ENCODE results near the gene ATP10B. TPM values are rescaled to one million over a fixed set of nuclear protein-coding genes. Genes with fewer than 3 reads are reported as not detected.

The ATP10B gene
- total RNA-seq, 4 donors from 2014 or later: 0.07 to 0.29 TPM; not detected in 2

GRCh38 chr5:160637357-160638090 is 214.5 kb downstream of the ATP10B start:
- no peaks in the 10 kb centered on the region for H3K36me3 ChIP-seq

DNA sequence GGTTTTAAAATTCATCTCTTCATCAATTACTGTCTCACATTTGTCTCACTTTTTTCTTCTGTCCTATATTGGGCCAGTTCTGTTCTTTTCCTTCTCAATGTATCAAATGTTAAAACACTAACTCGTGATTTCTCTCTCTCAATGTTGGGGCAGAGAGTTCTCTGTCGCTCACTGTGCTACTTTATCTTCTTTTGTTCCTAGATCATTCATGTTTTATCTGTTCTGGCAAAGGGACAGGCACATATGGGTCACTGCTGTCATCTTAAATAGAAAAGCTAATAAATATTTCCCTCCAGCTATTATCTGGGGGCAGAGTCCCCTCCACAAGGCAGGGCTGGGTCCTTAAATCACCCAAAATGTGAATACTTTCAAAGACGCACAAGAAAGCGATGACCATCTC is 216.3 kb downstream of the ATP10B start:
- DNase-seq: no peak
- Histone ChIP-seq H3K36me3 (no peaks in the 10 kb centered on the region), H3K27me3 (no peaks in the 10 kb centered on the region), H3K4me3 (no peak overlapping the region), H3K9me3 (no peaks in the 10 kb centered on the region), H3K4me1 (no peaks in the 10 kb centered on the region), H3K27ac (no peak overlapping the region)
- intact Hi-C loops (cut with DNase I; ENCODE audit: low total_unique reads): no loop called here
- TF ChIP-seq POLR2A (IDR thresholded peaks at IDR 0.05) (no peak), CTCF (IDR thresholded peaks at IDR 0.05) (no peak)

More at GRCh38 chr5:160637357-160638090, 214.5 kb downstream of the ATP10B start:
- H3K4me3 ChIP-seq: no peak overlapping the region
- intact Hi-C loops (cut with DNase I; ENCODE audit: low total_unique reads): no loop called here
- no peak for TF ChIP-seq CTCF (IDR thresholded peaks at IDR 0.05)
- TF ChIP-seq POLR2A (IDR thresholded peaks at IDR 0.05): no peak
- H3K27me3 ChIP-seq: no peaks in the 10 kb centered on the region
- no peaks in the 10 kb centered on the region for H3K9me3 ChIP-seq
- no peak overlapping the region for H3K27ac ChIP-seq
- H3K4me1 ChIP-seq: no peaks in the 10 kb centered on the region
- DNase-seq: no peak

GRCh38 chr5:160635046-160635445 is 217.0 kb downstream of the ATP10B start:
- DNase-seq: no peak
- H3K36me3 ChIP-seq: no peaks in the 10 kb centered on the region

DNA sequence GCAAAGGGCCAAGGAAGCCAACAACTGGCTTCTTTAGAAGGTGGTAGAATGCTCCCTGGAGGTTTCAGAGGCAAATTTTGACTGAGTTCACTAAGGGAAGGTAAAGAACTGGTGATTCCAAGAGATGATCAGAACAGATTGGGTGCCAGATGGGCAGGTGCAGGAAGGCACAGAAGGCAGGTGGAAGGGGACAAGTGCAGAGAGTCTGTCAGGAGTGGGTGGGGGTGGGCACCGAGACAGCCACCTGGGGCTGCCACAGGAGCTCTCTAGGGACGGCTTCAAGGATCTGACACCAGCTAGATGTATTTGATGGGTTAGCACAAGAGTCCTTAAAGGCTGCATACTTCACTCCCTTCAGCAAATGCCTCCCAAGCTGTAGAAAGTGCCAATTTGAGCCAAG is 223.0 kb downstream of the ATP10B start:
- TF ChIP-seq POLR2A (IDR thresholded peaks at IDR 0.05): no peak
- TF ChIP-seq CTCF (IDR thresholded peaks at IDR 0.05): no peak

More at GRCh38 chr5:160635046-160635445, 217.0 kb downstream of the ATP10B start:
- Histone ChIP-seq H3K9me3 (no peaks in the 10 kb centered on the region), H3K27me3 (no peaks in the 10 kb centered on the region), H3K4me3 (no peak overlapping the region), H3K4me1 (no peaks in the 10 kb centered on the region), H3K27ac (no peak overlapping the region)
- intact Hi-C loops (cut with DNase I; ENCODE audit: low total_unique reads): no loop called here
- TF ChIP-seq CTCF (IDR thresholded peaks at IDR 0.05) (no peak), POLR2A (IDR thresholded peaks at IDR 0.05) (no peak)

DNA sequence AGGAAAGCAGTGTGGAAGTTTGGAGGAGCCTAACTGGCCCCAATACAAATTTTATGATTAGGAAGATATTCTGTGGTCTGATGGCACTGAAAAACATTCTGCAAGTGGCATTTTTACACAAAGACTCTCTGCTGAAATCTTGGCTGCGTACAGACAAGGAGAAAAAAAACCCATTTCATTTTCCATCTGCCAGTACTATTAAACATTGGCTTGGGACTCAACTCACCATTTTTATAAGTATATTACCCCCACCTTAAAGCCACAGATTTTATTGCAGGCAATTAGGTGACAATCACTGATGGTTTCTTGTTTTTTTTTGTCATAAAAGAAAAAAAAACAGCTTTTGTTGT is 223.4 kb downstream of the ATP10B start:
- Histone ChIP-seq H3K27me3 (no peaks in the 10 kb centered on the region), H3K36me3 (no peaks in the 10 kb centered on the region), H3K9me3 (no peaks in the 10 kb centered on the region), H3K27ac (no peak overlapping the region), H3K4me3 (no peak overlapping the region), H3K4me1 (no peaks in the 10 kb centered on the region)
- intact Hi-C loops (cut with DNase I; ENCODE audit: low total_unique reads): no loop called here
- no peak for TF ChIP-seq POLR2A (IDR thresholded peaks at IDR 0.05)
- no peak for TF ChIP-seq CTCF (IDR thresholded peaks at IDR 0.05)
- DNase-seq: no peak

More for the DNA sequence above, 223.0 kb downstream of the ATP10B start:
- no peak for DNase-seq
- Histone ChIP-seq H3K4me1 (no peaks in the 10 kb centered on the region), H3K27ac (no peak overlapping the region), H3K27me3 (no peaks in the 10 kb centered on the region), H3K9me3 (no peaks in the 10 kb centered on the region), H3K36me3 (no peaks in the 10 kb centered on the region), H3K4me3 (no peak overlapping the region)
- intact Hi-C loops (cut with DNase I; ENCODE audit: low total_unique reads): no loop called here
